Spleen (tissue), 7 donors: ENCODE data around the gene LRRC4C.

Source experiments
- POLR2A ChIP-seq, 3 donors: fragments of 450-650 bp; IDR thresholded peaks; one replicate each; pipeline ENCODE4 v1.5.1; 2017; ENCODE audit warnings: antibody characterized with exemption in 3 of 3, mild to moderate bottlenecking in 1 of 3
- POLR2AphosphoS5 ChIP-seq, 3 donors: sonication (generic); formaldehyde crosslinking; IDR thresholded peaks; one replicate each; pipeline ENCODE4 v1.5.1; 2017; ENCODE audit warnings: antibody characterized with exemption in 3 of 3
- TF ChIP-seq, protein P1 (sequence below), 11 experiments: fragments of 200-600 bp in 7 of 11; fragments of 450-650 bp in 4 of 11; sonication (generic) in 4 of 11; IDR thresholded peaks in 8 of 11; conservative IDR thresholded peaks in 3 of 11; 1 replicate in 7 of 11; 2 replicates in 4 of 11; pipeline versions ENCODE4 v1.4.0 to v1.8.0; 2016 to 2021; ENCODE audit warnings: antibody characterized with exemption in 11 of 11, inconsistent platforms in 4 of 11, mild to moderate bottlenecking in 1 of 11
- donor health status: DM: no; HTN: no; CAD: no; lungs with moderate emphysema.
- donor health status: DM: no; HTN: no; CAD: no.
- donor health status: DM: no; HTN: no; CAD: no.

GRCh38 chr11:41414771-41415440 lies 44.5 kb downstream of the LRRC4C start:
- no peak for TF ChIP-seq POLR2A (IDR thresholded peaks at IDR 0.05)
- TF ChIP-seq, protein P1, sequence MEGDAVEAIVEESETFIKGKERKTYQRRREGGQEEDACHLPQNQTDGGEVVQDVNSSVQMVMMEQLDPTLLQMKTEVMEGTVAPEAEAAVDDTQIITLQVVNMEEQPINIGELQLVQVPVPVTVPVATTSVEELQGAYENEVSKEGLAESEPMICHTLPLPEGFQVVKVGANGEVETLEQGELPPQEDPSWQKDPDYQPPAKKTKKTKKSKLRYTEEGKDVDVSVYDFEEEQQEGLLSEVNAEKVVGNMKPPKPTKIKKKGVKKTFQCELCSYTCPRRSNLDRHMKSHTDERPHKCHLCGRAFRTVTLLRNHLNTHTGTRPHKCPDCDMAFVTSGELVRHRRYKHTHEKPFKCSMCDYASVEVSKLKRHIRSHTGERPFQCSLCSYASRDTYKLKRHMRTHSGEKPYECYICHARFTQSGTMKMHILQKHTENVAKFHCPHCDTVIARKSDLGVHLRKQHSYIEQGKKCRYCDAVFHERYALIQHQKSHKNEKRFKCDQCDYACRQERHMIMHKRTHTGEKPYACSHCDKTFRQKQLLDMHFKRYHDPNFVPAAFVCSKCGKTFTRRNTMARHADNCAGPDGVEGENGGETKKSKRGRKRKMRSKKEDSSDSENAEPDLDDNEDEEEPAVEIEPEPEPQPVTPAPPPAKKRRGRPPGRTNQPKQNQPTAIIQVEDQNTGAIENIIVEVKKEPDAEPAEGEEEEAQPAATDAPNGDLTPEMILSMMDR (IDR thresholded peaks at IDR 0.05 in 8 of 11, conservative IDR thresholded peaks at IDR 0.05 in 3 of 11): no peak
- no peak for TF ChIP-seq POLR2AphosphoS5 (IDR thresholded peaks at IDR 0.05)
